LNCAP (cell line): Measurements from ENCODE around the gene CSN1S1.

Experiments used
- TF ChIP-seq, protein P1 (sequence below): fragments of 450-650 bp; IDR thresholded peaks from 2 replicates; pipeline ENCODE4 v1.5.1; 2017; ENCODE audit warnings: mild to moderate bottlenecking

The CSN1S1 gene

DNA sequence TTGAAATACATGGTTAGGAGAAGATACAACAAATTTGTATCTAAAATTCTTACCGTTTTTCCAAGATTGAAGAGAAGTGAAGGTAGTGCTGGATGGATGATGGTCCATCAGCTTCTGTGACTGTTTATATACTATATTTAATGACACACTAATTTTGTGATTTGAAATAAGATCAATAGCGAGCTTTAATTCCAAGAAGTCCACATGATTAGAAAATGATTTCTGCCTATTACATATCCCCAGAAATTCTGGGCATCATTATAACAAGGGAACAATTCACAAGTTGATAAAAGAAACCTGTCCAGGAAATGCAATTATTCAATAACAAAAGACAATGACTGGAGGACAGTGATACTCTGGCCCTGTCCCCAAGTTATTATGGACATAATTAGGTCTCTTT is 34.8 kb downstream of the CSN1S1 start, which contains the start of gene CSN2:
CSN2 (minus strand) TSS at position 101 of the 400 bp plus-strand sequence. CDS start 4,733 bp downstream, outside the sequence.
- TF ChIP-seq, protein P1, sequence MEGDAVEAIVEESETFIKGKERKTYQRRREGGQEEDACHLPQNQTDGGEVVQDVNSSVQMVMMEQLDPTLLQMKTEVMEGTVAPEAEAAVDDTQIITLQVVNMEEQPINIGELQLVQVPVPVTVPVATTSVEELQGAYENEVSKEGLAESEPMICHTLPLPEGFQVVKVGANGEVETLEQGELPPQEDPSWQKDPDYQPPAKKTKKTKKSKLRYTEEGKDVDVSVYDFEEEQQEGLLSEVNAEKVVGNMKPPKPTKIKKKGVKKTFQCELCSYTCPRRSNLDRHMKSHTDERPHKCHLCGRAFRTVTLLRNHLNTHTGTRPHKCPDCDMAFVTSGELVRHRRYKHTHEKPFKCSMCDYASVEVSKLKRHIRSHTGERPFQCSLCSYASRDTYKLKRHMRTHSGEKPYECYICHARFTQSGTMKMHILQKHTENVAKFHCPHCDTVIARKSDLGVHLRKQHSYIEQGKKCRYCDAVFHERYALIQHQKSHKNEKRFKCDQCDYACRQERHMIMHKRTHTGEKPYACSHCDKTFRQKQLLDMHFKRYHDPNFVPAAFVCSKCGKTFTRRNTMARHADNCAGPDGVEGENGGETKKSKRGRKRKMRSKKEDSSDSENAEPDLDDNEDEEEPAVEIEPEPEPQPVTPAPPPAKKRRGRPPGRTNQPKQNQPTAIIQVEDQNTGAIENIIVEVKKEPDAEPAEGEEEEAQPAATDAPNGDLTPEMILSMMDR = no peak

DNA sequence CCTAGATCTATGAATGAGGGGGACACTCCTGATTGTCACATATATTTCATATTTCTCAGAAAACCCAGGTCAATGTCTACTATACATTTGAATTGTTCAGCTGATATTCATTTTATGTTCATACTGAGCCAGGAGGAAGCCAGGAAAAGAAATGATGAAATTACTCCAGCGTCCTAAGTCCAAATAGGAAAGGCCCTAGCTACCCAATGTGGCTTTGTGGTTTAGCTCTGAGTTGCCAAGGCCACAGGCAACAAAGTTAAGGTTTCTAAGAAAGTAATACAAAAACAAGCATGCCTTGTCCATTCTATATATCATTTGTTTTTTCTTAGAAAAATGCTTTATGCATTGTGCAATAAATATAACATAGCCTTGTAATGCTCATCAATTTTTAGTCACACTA is 39.2 kb downstream of the CSN1S1 start:
- TF ChIP-seq, protein P1 = no peak

DNA sequence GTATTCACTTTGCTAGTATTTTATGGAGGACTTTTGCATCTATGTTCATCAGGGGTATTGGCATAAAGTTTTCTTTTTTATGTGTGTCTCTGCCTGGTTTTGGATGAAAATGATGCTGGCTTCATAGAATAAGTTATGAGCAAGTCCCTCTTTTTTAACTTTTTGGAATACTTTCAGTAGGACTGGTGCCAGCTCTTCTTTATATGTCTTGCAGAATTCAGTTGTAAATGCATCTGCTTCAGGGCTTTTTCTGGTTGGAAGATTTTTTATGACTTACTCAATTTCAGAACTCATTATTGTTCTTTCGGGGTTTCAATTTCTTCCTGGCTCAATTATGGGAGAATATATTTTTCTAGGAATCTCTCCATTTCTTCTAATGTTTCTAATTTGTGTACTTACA is 43.8 kb downstream of the CSN1S1 start:
- TF ChIP-seq, protein P1 = no peak

DNA sequence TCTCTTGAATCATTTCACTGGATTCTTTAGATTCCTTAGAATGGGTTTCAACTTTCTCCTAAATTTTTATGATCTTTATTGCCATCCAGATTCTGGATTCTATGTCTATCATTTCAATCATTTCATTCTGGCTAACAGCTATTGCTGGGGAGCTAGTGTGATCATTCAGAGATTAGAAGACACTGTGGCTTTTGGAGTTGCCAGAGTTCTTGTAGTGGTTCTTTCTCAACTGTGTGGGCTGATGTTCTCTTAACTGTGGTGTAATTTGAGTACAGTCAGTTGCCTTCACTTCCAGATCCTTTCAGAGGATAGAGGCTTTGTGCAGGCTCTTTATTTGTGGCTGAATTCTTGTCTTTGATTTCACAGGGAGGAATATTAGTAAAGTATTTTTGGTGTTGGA is 46.7 kb downstream of the CSN1S1 start:
- TF ChIP-seq, protein P1 = no peak

DNA sequence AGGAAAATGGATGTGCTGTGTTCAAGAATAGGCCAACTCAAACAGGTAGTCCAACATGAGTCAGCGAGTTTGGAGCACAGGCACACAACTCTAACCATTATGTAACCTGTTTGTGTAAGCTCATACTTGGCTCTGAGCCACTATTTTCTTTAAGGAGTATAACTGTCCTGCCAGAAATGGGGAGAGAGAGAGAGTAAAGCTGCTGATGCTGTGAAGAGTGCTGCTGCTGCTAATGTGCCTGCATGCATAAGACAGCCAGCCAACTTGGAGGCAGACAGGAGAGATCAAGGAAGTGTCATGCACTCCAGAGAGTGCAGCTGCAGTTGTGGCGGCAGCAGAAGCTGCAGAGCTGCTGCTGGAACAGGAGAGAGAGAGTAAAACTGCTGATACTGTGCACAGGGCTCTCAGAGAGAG is 53.2 kb downstream of the CSN1S1 start:
- TF ChIP-seq, protein P1 = no peak

DNA sequence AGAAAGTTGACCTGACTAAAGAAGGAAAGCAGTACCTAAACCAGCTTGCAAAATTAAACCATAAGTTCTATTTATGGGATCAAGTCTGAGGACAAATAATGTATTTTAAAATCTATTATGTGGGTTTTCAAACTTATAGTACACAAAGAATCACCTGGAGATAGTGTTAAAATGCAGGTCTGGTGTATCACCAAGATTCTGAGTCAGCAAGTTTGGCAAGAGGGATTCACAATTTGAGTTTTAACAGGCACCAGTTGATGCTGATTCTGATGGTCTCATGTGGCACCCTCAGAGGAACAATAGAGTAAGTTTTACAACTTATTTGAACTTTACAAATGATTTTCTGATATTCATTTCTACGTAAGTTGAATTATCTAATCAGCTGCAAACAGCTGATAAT is 55.8 kb downstream of the CSN1S1 start:
- TF ChIP-seq, protein P1 = no peak

DNA sequence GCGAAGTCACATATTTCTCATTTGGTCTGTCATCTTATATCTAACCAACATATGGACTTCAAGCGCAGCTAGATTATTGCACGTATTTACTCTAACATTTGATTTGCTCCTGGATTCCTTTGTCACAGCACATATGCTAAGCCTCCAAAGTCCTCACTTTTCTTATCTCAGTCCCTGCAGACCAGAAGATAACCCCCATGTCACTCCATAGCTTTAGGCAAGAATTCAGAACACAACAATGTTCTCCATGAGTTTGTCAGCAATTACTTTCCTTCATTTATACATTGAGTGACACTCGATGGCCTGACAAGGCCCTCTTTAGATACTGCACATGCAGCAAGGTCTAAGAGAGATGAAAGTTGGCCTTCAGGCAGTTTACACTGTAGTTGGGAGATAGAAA is 60.1 kb downstream of the CSN1S1 start:
- TF ChIP-seq, protein P1 = no peak

DNA sequence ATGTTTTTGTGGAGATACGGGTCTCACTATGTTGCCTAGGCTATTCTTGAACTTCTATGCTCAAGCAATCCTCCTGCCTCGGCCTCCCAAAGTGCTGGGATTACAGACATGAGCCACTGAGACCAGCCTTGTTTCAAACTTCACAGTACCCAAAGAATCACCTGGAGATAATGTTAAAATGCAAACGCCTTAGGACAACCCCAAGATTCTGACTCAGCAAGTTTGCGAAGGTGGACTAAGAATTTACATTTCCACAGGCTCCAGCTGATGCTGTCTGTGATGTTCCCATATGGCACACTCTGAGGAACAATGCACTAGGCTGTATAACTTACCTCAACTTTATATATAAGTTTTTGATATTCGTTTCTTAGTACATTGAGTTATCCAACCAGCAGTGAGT is 63.9 kb downstream of the CSN1S1 start:
- TF ChIP-seq, protein P1 = no peak
